Choroid plexus epithelial cell (primary cell): ENCODE data around the gene PRICKLE2.

ENCODE experiments used
- DNase-seq: peaks from one replicate; pipeline ENCODE4 v3.0.0-alpha.2; 2010; ENCODE audit warnings: low read depth
- H3K4me3 ChIP-seq: 2 replicates; pipeline ENCODE4 v1.5.1; 2011; ENCODE audit warnings: low read depth, mild to moderate bottlenecking, control low read depth, low read length, moderate library complexity
- TF ChIP-seq, protein P1 (sequence below): conservative IDR thresholded peaks from 2 replicates; pipeline ENCODE4 v1.5.1; 2011; ENCODE audit warnings: low read depth, mild to moderate bottlenecking, control low read depth, inconsistent platforms, low read length, moderate library complexity

Gene PRICKLE2

GRCh38 chr3:64187065-64187959 is 38.0 kb downstream of the PRICKLE2 start:
- peak; percentile 98 for DNase-seq
- H3K4me3 ChIP-seq, result no peak overlapping the region
- TF ChIP-seq, protein P1, sequence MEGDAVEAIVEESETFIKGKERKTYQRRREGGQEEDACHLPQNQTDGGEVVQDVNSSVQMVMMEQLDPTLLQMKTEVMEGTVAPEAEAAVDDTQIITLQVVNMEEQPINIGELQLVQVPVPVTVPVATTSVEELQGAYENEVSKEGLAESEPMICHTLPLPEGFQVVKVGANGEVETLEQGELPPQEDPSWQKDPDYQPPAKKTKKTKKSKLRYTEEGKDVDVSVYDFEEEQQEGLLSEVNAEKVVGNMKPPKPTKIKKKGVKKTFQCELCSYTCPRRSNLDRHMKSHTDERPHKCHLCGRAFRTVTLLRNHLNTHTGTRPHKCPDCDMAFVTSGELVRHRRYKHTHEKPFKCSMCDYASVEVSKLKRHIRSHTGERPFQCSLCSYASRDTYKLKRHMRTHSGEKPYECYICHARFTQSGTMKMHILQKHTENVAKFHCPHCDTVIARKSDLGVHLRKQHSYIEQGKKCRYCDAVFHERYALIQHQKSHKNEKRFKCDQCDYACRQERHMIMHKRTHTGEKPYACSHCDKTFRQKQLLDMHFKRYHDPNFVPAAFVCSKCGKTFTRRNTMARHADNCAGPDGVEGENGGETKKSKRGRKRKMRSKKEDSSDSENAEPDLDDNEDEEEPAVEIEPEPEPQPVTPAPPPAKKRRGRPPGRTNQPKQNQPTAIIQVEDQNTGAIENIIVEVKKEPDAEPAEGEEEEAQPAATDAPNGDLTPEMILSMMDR, result peak; percentile 46

DNA sequence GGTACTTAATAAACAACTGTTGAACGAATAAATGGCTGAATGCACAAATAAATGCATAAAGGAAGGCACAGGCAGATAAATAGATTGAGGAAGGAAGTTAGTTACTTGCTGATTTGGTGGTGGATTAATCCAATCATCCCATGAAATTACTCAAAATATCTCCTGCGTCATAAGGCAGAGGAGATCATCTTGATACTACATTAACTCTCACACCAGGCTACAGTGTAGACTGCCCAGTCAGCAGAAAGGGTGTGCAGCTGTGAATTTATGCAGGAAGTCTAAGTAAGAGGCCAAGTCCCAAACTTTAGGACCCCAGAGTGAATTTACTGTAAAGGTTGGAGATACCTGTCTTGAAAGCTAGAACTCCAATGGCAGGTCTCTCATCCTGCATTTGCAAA is 38.6 kb downstream of the PRICKLE2 start:
- DNase-seq, result no peak
- H3K4me3 ChIP-seq, result no peak overlapping the region
- TF ChIP-seq, protein P1, result no peak

DNA sequence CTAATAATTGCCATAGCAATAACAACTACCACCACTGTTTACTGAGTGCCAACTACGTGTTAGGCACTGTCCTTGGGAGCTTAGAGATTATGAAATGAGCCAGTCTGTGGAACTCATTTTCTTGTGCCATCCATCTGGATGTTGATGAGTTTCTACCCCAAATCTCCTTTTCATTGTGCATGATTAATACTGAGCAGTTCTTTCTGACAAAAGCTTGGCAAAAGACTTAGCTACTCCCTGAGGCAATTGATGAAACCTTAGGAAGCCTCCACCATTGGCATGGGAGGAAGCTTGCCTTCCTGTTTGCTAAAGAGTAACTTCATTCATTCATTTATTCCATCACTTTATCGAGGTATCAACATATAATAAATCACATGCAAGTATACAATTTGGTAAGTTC is 39.8 kb downstream of the PRICKLE2 start:
- TF ChIP-seq, protein P1, result no peak
- H3K4me3 ChIP-seq, result no peak overlapping the region
- no peak for DNase-seq

GRCh38 chr3:64184621-64185020 is 40.6 kb downstream of the PRICKLE2 start:
- TF ChIP-seq, protein P1, result no peak
- DNase-seq, result peak; percentile 38
- H3K4me3 ChIP-seq, result no peak overlapping the region

GRCh38 chr3:64179860-64180259 is 45.4 kb downstream of the PRICKLE2 start:
- no peak overlapping the region for H3K4me3 ChIP-seq
- no peak for DNase-seq
- TF ChIP-seq, protein P1, result no peak

DNA sequence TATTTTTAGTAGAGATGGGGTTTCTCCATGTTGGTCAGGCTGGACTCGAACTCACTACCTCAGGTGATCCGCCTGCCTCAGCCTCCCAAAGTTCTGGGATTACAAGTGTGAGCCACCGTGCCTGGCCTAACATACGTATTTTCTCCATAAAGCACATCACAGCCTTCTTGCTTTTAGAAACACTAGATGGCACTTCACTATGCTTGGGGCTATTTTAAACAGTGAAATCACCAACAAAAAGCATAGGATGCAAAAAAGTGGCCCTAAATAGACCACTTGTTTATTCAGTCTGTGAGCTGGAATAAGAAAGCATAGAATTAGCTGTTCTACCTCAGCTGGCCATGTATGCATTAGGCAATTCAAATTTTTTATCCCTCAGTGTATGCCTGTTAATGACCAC is 46.0 kb downstream of the PRICKLE2 start:
- no peak for DNase-seq
- no peak overlapping the region for H3K4me3 ChIP-seq
- TF ChIP-seq, protein P1, result peak; percentile 28

DNA sequence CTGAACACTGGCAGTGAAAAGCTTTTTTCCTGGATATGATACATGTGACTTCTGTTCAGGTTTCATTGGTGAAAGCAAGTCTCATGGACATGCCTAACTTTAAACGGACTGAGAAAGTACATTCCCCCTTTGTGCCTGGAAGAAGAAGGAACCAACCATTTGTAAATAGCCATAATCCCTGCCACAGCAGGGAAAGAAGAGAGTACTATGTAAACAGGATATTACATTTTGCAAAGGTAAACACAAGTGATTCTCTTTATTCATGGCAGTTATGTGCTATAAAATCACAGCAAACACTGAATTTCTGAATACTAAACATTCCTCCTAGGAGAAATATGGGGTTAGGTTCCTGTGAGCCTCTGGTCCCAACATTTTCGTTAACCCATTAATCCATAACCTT is 46.8 kb downstream of the PRICKLE2 start:
- DNase-seq, result no peak
- TF ChIP-seq, protein P1, result no peak
- H3K4me3 ChIP-seq, result no peak overlapping the region
